Myometrial cell (primary cell): ENCODE data around the gene SMIM29. TPM values are rescaled to one million over a fixed set of nuclear protein-coding genes. Genes with fewer than 3 reads are reported as not detected.

Experiments
- total RNA-seq: library from RNA; depleted of rRNA; stranded (reverse); fragments of >200 nt; gene quantifications from 2 replicates; pipeline ENCODE4 v1.2.3, GENCODE V29; 2015

Gene SMIM29
- total RNA-seq: 49.6 and 58.5 TPM in 2 replicates

DNA sequence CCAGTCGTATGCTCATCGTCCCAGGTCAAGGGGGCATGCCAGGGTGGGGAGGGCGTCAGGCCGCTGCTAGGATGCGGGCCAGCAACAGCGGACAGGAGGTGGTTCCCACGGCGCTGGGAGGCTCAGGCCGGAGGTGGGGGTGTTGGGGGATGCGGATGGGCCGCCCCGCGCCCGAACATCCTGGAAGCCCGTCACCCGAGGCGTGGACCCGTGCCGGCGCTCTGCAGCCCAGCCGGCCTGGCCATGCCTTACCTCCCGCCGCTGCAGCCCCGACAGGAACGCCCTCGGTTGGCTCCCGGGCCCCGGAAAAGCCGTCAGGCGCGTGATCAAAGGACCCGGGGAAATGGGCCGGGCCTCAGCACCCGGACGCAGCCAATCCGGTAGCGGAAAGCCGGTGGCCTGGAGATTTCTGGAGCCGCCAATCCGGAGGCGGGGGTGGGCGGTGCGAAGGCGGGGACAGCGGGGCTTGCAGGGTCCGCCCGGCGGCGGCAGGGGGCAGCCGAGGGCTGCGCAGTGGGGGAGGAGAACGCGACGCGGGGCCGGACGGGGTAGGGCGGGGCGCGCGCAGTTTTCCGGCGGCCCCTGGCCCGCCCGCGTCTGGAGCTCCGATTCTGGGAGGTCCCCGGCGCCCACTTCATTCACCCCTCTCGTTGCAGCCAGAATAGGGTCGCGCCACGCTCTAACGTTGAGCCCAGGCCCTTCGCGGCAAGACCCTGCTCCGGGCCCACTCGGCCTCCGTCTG, at the start of gene SMIM29:
SMIM29 (minus strand) TSS at position 280 of the 742 bp plus-strand sequence. CDS start 1,215 bp downstream, outside the sequence.

DNA sequence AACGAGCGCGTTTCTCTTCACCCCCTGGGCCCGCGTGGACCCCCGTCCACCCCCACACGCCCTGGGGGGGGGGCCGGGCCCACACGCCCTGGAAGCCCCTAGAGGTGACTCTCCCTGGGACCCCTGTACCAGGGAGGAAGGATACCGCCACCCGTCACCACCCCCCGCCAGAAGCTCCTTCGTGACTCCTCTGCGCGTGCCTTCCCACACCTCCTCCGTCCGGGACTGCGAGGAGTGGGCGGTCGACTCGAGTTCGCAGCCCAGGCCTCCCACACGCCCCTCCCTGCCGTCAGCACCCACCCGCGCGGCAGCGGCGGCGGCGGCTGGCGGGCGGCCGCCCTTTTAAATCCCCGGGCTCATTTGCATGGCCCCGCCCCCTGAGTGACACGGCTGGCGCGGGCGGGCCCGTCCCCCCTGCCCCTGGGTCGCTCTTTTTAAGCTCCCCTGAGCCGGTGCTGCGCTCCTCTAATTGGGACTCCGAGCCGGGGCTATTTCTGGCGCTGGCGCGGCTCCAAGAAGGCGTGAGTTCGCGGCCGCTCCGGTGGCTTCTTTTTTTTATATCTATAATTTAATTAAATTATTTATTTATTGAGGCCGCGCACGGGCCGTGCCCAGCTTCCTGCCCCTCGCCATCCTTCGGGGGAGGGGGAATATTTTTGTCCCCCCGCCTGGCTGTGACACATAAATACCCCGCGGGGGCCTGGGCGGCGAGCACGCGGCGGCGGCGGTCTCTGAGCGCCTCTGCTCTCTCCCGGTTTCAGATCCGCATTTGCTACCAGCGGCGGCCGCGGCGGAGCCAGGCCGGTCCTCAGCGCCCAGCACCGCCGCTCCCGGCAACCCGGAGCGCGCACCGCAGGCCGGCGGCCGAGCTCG, 12.1 kb downstream of the SMIM29 start, which contains the start of gene HMGA1:
HMGA1 (plus strand) TSS at position 431 of the 873 bp plus-strand sequence. CDS start 3,908 bp downstream, outside the sequence.

Other genes starting within 250 kb of the SMIM29 start
- not detected in 2 replicates for gene GRM4, start 102.9 kb downstream of the SMIM29 start, total RNA-seq
- gene HMGA1, start 12.1 kb downstream of the SMIM29 start, total RNA-seq: 749 and 849 TPM in 2 replicates
- gene NUDT3, start 143.7 kb upstream of the SMIM29 start, total RNA-seq: 18.2 and 22.0 TPM in 2 replicates
- 3,823 and 5,765 TPM in 2 replicates for gene RPS10, start 177.1 kb upstream of the SMIM29 start, total RNA-seq
- gene PACSIN1, start 217.1 kb upstream of the SMIM29 start, total RNA-seq: not detected in 2 replicates